ENCODE results near the gene RAD51B.
"Not testable (repeated sequence)": the region's sequence is repeated elsewhere in the genome, so short reads cannot be mapped to it uniquely, and the experiment has no call there.

Gene RAD51B

DNA sequence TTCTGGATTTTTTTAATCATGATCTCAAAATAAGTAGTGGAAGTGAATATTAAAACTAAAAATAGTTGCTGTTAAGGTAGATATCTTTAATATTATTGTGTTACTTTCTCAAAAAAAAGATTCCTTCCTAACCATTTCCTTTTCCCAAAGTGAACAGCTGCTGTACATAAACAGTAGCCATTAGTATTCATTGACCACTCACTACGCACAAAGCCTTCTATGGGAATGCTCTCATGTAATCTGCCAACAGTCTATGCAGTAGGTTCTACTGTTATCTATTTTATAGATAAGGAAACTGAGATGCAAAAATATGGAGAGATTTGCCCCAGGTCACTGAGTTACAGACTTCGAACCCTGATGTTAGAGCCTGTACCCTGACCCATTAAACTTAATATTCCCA is 941.2 kb downstream of the RAD51B start:
- DNase-seq (ENCODE audit: insufficient read length): no peak
- TF ChIP-seq POLR2A (IDR thresholded peaks at IDR 0.05; ENCODE audit: low read depth, low read length) (no peak), TAF1 (IDR thresholded peaks at IDR 0.05; ENCODE audit: borderline replicate concordance, low read depth, low read length) (no peak), POLR2AphosphoS5 (IDR thresholded peaks at IDR 0.05; ENCODE audit: low read depth, low read length) (no peak)
- FAIRE-seq: no peak

DNA sequence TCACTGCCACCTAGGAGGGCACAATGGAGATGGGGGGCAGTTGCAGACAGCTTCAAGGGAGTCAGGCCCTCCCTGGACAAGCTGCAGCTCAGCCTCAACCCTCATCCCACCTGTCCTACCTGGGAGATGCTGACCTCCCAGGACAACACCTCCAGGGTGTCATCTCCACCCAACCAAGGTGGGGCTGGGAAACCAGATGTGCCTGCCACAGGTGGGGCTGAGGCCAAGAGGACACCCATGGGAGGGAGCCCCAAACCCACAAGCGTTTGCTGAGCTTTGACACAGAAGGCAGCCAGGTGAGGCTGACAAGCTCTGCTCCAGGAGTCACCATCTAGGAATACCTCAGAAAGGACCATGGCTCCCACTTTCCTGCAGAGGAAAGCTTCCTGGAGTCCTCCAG is 941.8 kb downstream of the RAD51B start:
- no peak for DNase-seq (ENCODE audit: insufficient read length)
- TF ChIP-seq TAF1 (IDR thresholded peaks at IDR 0.05; ENCODE audit: borderline replicate concordance, low read depth, low read length) (no peak), POLR2A (IDR thresholded peaks at IDR 0.05; ENCODE audit: low read depth, low read length) (no peak), POLR2AphosphoS5 (IDR thresholded peaks at IDR 0.05; ENCODE audit: low read depth, low read length) (no peak)
- no peak for FAIRE-seq

DNA sequence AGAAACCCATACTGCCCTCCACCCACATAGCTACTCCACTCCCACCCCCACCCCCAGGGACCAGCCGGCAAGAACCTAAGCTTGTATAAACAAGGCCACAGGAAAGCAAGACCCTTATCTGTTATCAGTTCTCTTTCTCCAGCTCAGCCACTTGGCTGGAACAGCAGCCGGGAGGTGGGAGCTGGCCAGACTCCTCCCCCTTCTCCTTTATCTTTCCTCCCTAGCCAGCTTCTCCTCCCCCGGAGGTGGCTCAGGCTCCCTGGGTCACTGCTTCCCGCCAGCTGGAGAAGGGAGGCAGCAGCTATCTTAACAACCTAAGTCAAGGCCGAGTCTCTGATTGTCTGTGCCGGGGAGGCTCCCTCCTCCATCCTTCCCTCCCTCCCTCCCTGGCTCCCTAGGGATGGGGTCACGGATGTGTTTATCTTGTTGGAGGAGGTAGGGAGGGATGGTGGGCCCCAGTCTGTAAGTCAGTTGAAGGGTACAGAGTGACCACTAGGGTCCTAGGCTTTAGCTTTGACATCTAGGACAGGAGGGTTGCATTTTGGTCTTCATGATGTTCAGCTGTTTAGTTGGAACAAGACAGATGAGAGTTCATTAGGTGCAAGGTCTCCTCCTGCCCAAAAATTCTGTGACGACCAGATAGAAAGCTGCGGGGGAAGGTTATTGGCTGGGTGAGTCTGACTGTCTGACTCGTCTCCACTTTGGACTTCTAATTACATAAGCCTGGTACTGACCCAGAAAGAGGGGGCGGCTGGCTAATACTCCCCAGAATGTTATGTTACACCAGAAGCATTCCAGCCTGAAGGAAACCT is 943.6 kb downstream of the RAD51B start:
- FAIRE-seq: no peak
- DNase-seq (ENCODE audit: insufficient read length): no peak
- TF ChIP-seq POLR2AphosphoS5 (IDR thresholded peaks at IDR 0.05; ENCODE audit: low read depth, low read length) (no peak), TAF1 (IDR thresholded peaks at IDR 0.05; ENCODE audit: borderline replicate concordance, low read depth, low read length) (no peak), POLR2A (IDR thresholded peaks at IDR 0.05; ENCODE audit: low read depth, low read length) (no peak)

DNA sequence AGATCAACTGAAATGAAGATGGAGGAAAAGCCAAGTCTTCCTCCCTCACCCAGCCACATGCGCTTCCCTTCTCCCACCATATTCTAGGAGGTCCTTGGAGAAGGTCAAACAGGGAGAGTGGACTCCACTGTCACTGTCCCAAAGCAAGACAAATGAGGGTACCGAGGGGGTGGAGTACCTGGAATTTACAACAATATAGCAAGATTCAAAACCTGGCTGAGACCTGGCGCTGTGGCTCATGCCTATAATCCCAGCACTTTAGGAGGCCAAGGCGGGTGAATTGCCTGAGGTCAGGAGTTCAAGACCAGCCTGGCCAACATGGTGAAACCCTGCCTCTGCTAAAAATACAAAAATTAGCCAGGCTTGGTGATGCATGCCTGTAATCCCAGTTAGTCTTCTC is 944.3 kb downstream of the RAD51B start:
- DNase-seq (ENCODE audit: insufficient read length); FAIRE-seq: not testable (repeated sequence)

DNA sequence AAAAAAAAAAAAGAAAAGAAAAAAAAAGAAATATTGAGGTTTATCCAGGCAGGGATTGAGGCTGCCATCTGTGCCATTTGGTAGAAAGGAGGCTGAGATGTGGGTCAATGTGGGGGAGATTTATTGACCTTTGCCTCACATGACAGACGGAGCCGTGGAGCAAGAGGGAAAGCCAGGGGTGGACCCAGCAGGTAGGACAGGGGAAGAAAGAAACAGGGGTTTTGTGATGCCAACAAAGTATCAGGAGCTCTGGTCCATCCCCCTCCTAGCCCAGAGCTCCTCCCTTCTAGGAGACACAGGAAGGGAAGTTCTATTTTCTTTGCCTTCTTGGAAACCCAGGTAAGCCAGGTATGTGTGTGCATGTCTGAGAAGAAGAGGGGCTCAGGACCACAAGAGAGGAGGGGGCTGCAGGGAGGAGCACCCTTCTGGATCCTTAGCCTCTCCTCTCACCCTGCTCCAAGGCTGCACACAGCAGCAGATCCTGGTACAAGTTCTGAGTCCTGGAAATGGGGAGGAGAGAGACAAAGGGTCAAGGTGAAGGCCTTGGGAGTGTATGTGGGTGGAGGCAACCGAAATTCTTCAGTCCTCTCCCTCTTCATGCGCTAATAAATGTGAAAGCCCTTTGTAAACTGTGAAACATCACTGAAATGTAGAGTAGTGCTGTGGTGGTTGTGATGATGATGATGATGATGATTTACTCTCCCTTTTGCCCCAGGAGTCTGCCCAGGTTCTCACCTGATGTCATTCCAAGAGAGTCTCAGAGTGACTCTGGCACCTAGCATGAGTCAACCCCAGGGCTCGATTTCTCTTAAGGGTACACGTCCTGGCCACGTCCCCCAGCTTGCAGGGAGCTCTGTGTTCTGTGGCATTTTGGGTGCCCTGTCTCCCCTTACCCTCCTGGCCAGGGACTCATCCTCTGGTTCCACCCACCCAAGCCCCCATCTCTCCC is 947.0 kb downstream of the RAD51B start:
- TF ChIP-seq TAF1 (IDR thresholded peaks at IDR 0.05; ENCODE audit: borderline replicate concordance, low read depth, low read length): no peak
- no peak for TF ChIP-seq POLR2AphosphoS5 (IDR thresholded peaks at IDR 0.05; ENCODE audit: low read depth, low read length)
- no peak for TF ChIP-seq POLR2A (IDR thresholded peaks at IDR 0.05; ENCODE audit: low read depth, low read length)
- FAIRE-seq (no peak), DNase-seq (ENCODE audit: insufficient read length) (no peak)

DNA sequence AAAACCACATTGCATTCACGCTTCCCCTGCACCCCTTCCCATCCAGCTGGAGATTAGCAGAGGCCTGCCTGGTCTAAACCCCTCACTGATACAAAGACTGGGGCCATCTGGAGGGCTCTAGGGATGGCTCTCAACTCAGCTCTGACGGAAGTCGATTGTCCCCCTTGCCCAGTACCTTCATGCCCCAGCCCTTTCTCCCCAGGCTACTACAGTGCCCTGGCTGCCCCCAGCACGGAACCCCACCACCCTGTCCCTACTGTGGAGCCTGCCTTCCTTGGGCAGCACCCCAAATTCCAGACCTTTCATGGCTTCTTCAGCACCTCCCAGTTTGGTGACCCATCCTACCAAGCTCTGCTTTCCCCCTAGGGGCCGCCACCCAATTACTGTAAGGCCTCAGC is 947.7 kb downstream of the RAD51B start:
- DNase-seq (ENCODE audit: insufficient read length): no peak
- FAIRE-seq: no peak
- TF ChIP-seq TAF1 (IDR thresholded peaks at IDR 0.05; ENCODE audit: borderline replicate concordance, low read depth, low read length) (no peak), POLR2A (IDR thresholded peaks at IDR 0.05; ENCODE audit: low read depth, low read length) (no peak), POLR2AphosphoS5 (IDR thresholded peaks at IDR 0.05; ENCODE audit: low read depth, low read length) (no peak)

DNA sequence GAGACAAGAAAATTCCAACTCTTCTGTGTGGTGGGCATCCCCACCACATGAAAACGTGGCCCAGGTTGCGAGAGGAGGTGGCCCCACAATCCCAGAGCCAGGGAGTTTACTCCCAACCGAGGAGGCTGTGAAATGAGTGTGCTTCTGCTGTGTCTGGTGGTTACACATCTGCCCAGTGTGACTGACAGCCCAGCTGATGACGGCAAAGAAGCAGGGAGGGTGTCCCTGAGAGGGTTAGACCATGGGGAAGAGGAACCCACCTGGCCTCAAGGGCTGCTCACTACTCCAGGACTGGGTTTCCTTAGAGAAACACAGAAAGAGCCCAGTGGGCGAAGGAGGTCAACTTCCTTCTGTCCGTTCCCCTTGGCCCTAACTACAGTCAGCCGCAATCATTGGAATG is 948.7 kb downstream of the RAD51B start:
- no peak for DNase-seq (ENCODE audit: insufficient read length)
- FAIRE-seq: no peak
- no peak for TF ChIP-seq POLR2A (IDR thresholded peaks at IDR 0.05; ENCODE audit: low read depth, low read length)
- TF ChIP-seq POLR2AphosphoS5 (IDR thresholded peaks at IDR 0.05; ENCODE audit: low read depth, low read length): no peak
- no peak for TF ChIP-seq TAF1 (IDR thresholded peaks at IDR 0.05; ENCODE audit: borderline replicate concordance, low read depth, low read length)

DNA sequence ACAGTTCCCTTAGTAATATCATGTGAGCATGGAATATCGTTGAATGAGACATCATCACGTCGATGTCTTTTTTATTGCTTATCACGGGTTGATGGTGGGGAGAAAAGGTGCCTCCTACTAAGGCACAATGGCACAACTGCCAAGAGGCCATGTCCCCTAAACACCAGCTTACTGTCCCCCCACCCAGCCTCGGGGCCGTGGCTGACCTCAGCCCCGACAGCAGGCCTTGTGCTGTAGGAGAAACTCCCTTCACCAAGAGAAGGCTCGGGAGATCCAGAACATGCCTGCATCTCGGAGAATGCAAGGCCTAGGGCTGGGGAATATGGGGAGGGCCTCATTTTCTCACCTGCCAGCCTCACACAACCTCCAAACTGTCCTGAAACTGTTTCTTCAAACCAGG is 950.5 kb downstream of the RAD51B start:
- TF ChIP-seq TAF1 (IDR thresholded peaks at IDR 0.05; ENCODE audit: borderline replicate concordance, low read depth, low read length): no peak
- TF ChIP-seq POLR2AphosphoS5 (IDR thresholded peaks at IDR 0.05; ENCODE audit: low read depth, low read length): no peak
- TF ChIP-seq POLR2A (IDR thresholded peaks at IDR 0.05; ENCODE audit: low read depth, low read length): no peak
- no peak for FAIRE-seq
- DNase-seq (ENCODE audit: insufficient read length): no peak

DNA sequence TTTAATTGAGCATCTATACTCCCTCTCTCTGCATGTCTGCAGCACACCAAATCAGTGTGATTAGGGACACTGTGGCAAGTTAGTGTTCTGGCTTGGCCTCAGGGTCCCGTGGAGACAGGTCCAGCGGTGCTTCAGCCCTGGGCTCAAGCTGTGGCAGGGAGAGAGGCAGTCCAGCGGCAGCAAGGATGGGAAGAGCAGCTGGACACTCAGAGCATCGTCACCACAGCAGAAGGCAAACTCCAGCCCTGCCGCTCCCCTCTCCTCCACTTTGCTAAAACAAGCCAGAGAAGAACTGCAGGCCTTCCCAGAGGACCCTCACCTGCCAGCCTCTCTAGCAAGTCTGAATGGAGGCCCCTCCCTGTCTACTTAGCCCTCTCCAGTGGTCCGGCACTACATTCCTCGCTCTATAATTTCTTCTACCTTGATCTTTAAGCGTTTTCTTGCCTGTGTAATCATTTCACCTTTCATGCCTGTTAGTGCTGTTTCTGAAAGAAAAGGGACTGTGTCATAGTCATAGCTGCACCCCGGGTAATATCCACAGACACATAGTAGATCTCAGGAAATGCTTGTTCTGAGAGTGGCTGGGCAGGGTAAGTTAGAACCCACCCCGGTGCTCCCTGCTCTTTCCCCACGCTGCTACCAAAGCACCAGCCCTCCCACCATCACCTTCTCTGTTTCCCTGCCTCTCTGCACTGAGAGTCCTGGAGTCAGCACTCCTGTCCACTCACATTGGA is 951.1 kb downstream of the RAD51B start:
- no peak for TF ChIP-seq TAF1 (IDR thresholded peaks at IDR 0.05; ENCODE audit: borderline replicate concordance, low read depth, low read length)
- no peak for TF ChIP-seq POLR2A (IDR thresholded peaks at IDR 0.05; ENCODE audit: low read depth, low read length)
- TF ChIP-seq POLR2AphosphoS5 (IDR thresholded peaks at IDR 0.05; ENCODE audit: low read depth, low read length): no peak
- no peak for FAIRE-seq
- no peak for DNase-seq (ENCODE audit: insufficient read length)

DNA sequence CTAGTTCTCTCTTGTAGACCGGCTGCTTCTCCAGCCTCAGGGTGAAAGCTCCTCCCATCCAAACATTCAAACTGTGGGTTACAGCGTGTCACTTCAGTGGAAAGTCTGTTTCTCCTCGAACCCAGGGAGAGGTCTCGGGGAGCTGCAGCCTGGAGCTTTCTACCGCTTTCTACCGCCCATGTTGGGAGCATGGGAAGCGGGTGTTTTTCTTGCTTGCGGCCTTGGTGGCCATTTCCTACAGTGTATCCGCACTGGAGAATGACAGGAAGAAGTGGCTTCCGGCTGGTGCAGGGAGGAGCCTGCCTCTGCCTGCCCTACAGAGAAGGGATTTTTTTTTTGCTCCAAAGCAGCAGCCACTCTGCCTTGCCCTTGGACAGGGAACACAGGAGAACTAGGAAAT is 952.1 kb downstream of the RAD51B start:
- no peak for FAIRE-seq

DNA sequence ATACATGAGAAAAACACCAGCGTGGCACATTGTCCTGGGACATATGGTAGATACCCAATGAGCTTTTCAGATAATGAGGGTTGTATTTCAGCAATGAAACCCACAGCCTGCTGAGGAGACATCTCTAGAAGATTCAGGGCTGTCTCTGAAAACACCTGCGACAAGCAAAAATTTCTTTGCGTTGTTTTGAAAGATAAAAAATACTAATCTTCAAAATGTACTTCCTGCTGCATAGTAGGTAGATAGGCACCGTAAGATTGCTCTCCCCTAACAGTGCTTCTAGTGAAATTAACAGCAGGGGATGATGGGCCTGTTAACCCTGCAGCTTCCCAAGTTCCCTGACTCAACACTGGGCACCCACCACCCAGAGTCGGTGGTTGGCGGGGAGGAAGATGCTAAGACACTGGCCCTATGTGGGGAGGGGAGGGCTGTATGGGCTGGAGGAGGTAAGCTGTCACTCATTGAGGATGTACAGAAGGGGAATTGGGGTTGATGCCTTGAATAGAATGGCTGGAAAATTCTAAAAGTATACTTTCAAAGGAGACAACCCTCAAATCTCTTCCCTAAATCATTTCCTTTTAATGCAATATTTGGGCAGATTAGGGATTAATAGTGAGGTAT is 953.3 kb downstream of the RAD51B start:
- TF ChIP-seq POLR2AphosphoS5 (IDR thresholded peaks at IDR 0.05; ENCODE audit: low read depth, low read length) (no peak), POLR2A (IDR thresholded peaks at IDR 0.05; ENCODE audit: low read depth, low read length) (no peak), TAF1 (IDR thresholded peaks at IDR 0.05; ENCODE audit: borderline replicate concordance, low read depth, low read length) (no peak)
- DNase-seq (ENCODE audit: insufficient read length) (no peak), FAIRE-seq (no peak)

More for the DNA sequence above, 952.1 kb downstream of the RAD51B start:
- no peak for DNase-seq (ENCODE audit: insufficient read length)
- TF ChIP-seq POLR2A (IDR thresholded peaks at IDR 0.05; ENCODE audit: low read depth, low read length) (no peak), POLR2AphosphoS5 (IDR thresholded peaks at IDR 0.05; ENCODE audit: low read depth, low read length) (no peak), TAF1 (IDR thresholded peaks at IDR 0.05; ENCODE audit: borderline replicate concordance, low read depth, low read length) (no peak)

Measured in GM12892 (cell line).